HFF-Myc (cell line): ENCODE results near the gene PWWP2B.
"Not testable (repeated sequence)": the region's sequence is repeated elsewhere in the genome, so short reads cannot be mapped to it uniquely, and the experiment has no call there.

Experiments
- DNase-seq: peaks from one replicate; pipeline ENCODE4 v3.0.0-alpha.2; 2011; ENCODE audit warnings: low read depth; ENCODE audit errors: extremely low read depth
- H3K4me3 ChIP-seq: replicated peaks from 2 replicates; pipeline ENCODE4 v1.5.1; 2011; ENCODE audit warnings: low read depth, mild to moderate bottlenecking, control low read depth, low read length
- TF ChIP-seq, protein P1 (sequence below): IDR thresholded peaks from 2 replicates; pipeline ENCODE4 v1.5.1; 2012; ENCODE audit warnings: mild to moderate bottlenecking, low read depth, low read length, control low read depth; ENCODE audit errors: missing control alignments

Gene PWWP2B

DNA sequence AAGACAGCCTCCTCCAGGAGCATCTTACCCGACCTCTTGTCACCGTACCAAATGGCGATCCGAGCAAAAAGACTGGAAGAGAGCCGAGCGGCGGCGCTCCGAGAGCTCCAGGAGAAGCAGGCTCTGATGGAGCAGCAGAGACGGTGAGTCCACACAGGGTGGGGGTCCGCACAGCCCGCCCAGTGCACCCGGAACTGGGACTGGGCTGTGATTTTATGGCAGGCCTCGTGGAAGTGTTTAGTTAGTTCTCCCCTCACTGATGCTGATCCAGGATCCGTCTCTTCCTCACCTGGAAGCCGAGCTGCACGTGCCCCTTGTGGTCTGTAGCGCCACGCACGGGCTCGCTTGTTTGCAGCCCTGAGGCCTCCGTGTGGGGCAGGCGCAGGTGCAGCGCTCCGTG, 45.4 kb upstream of the PWWP2B start:
- TF ChIP-seq, protein P1, sequence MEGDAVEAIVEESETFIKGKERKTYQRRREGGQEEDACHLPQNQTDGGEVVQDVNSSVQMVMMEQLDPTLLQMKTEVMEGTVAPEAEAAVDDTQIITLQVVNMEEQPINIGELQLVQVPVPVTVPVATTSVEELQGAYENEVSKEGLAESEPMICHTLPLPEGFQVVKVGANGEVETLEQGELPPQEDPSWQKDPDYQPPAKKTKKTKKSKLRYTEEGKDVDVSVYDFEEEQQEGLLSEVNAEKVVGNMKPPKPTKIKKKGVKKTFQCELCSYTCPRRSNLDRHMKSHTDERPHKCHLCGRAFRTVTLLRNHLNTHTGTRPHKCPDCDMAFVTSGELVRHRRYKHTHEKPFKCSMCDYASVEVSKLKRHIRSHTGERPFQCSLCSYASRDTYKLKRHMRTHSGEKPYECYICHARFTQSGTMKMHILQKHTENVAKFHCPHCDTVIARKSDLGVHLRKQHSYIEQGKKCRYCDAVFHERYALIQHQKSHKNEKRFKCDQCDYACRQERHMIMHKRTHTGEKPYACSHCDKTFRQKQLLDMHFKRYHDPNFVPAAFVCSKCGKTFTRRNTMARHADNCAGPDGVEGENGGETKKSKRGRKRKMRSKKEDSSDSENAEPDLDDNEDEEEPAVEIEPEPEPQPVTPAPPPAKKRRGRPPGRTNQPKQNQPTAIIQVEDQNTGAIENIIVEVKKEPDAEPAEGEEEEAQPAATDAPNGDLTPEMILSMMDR: no peak
- H3K4me3 ChIP-seq: no peak overlapping the region
- DNase-seq: no peak

DNA sequence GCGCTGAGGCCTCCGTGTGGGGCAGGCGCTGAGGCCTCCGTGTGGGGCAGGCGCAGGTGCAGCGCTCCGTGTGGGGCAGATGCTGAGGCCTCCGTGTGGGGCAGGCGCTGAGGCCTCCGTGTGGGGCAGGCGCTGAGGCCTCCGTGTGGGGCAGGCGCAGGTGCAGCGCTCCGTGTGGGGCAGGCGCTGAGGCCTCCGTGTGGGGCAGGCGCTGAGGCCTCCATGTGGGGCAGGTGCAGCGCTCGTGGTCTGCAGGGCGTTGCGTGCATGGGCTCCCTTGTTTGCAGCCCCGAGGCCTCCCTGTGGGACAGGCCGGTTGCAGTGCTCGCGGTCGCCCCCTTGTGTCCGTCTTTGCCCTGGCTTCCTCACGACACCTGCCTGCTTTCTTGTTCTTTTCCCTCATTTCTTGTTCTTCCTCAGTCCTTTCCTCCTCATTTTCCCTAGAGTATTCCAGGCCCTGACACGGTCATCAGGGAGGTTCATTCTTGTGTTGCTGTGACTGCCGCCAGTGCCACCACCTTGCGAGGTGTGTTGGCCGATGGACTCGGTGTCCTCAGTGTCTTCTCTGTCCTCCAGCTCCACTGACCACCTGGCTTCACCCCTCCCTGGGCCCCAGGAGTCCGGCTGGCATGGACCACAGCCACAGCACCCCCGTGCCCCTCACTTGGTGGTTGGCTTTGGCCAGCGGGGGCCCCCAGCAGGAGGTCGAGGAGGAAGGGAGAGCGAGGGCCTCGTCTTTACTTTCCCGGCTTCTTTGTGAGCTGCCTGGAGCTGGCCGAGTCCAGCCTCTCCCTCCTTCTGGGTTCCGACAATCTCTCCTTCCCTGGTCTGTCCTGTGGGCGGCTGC, 44.3 kb upstream of the PWWP2B start:
- TF ChIP-seq, protein P1: peak; percentile 58
- DNase-seq, H3K4me3 ChIP-seq: not testable (repeated sequence)

DNA sequence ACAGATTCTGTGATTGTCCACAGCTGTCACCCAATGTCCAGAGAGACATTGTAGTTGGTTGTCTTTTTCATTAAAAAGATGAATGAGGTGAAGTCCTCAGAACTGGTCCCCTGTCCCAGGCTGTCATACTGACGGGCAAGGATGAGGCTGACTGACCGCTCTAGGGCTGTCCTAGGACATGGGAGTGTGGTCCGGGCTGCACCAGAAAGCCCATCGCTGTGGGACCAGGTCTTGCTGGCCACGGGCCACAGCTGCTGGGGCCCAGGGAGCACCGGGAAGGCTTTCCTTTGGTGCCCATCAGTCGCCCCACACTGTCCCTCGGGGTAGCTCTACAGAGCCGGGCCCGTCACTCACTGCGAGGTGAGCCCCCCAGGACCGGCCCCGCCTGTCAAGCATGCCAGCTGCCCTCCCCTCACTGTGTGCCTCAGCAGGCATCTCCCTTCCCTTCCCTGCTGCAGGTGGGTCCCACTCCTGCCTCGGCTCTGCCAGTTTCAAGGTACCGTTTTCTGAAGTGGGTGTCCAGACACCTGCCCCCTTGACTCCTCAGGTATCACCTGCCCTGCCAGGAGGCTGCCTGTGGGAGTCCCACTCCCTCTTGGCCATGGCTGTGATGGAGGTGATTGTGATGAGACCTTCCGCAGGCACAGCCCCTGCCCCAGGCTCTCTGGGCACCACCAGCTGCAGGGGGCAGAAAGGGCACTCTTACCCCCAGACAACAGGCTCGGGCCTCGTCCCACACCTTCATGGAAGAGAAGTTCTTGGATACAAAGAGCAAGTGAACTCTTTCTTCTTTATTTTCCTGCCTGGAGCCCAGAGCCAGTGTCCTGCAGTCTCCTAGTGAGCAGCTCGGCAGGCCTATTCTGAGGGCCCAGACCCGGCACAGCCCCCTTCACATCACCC, 43.3 kb upstream of the PWWP2B start:
- DNase-seq: no peak

DNA sequence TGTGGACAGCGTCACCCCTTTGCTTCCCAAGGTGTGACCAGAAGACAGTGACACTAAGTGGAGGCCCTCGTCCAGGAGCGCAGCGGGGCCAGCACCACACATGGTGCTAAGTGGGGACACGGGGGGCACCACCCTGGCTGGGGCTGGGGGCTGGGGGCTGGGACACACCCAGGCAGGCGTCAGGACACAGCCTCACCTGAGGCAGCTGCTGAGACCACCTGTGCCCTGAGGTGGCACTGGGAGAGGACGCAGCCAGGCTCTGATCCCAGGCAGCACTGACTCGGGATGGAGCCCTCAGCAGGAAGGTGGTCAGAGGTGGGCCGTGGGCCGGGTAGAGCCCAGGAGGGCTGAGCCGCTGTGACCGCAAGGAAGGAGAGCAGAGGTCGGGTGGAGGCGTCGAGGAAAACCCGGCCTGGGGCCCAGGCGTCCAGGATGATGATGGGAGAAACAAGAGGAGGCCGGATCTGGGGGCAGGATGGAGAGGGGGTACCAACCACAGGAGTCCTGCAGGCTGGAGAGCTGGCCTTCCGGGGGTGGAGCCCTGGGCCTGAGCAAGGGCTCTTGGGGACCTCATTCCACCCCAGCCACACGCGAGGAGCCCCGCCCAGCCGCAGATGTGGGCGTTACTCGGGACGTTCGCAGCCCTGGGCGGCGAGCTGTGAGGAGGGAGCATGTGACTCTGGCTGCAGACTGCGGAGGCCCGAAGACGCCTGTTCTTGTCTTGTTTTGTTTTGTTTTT, 42.5 kb upstream of the PWWP2B start:
- DNase-seq: no peak
- H3K4me3 ChIP-seq: no peak overlapping the region
- TF ChIP-seq, protein P1: no peak

More for the DNA sequence above, 43.3 kb upstream of the PWWP2B start:
- H3K4me3 ChIP-seq: no peak overlapping the region
- TF ChIP-seq, protein P1: no peak

DNA sequence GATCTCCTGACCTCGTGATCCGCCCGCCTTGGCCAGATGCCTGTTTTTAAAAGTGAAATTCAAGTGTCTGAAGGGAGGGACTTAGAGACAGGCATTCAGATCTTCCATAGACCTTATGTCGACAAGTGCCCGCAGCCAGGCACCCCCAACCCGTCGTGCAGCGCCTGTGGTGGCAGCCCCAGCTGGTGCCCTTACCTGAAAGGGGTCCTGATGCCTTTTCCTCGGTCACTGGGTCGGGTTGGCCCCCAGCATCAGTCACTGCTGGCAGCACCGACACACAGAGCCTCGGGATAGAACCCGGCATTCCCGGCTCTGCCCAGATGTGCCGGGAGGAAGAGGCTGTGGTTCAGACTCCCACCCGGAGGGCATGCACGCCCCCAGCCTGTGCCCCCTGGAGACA, 41.7 kb upstream of the PWWP2B start:
- H3K4me3 ChIP-seq: no peak overlapping the region
- no peak for DNase-seq
- TF ChIP-seq, protein P1: no peak

DNA sequence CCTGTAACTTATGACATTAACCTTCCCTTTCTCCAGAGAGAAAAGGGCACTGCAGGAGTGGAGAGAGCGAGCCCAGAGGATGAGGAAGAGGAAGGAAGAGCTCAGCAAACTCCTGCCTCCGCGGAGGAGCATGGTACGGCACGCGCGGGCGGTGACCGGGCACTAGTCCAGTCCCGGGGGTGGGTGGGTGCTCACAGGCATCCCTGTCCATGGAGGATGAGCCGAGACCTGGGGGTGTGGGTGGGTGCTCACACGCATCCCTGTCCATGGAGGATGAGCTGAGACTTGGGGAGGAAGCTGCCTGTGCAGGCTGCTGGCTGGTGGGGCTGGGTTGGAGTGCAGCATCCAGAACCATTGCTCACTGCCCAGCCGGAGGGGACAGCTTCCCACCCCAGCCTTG, 41.2 kb upstream of the PWWP2B start:
- TF ChIP-seq, protein P1: no peak
- no peak overlapping the region for H3K4me3 ChIP-seq
- DNase-seq: no peak
